ENCODE results near the gene RBM20. TPM values are rescaled to one million over a fixed set of nuclear protein-coding genes. Genes with fewer than 3 reads are reported as not detected.

Gene RBM20
- total RNA-seq, 1 experiment from 2014 or later, result 0.11 TPM

GRCh38 chr10:110777017-110777416, 132.9 kb downstream of the RBM20 start:
- ChIA-PET CTCF (no interaction called here), POLR2A (ENCODE audit: unreplicated experiment) (no interaction called here)
- no peaks in the 10 kb centered on the region for H3K9me3 ChIP-seq (ENCODE audit: insufficient read depth, low read depth)
- H3K4me2 ChIP-seq, result no peak overlapping the region
- no peaks in the 10 kb centered on the region for H3K27me3 ChIP-seq (ENCODE audit: insufficient read depth, low read depth)
- no peak for DNase-seq
- H3K27ac ChIP-seq, result no peak overlapping the region
- no peak overlapping the region for H2AFZ ChIP-seq
- H3K9me2 ChIP-seq (ENCODE audit: insufficient read depth), result no peaks in the 10 kb centered on the region
- TF ChIP-seq EZH2 (IDR thresholded peaks at IDR 0.05; ENCODE audit: low read depth), result no peak
- TF ChIP-seq CTCF (conservative IDR thresholded peaks at IDR 0.05), result no peak
- BruUV-seq (replicated peaks), result no TSS peak
- no peaks in the 10 kb centered on the region for H3K79me2 ChIP-seq (ENCODE audit: low read depth)
- H4K20me1 ChIP-seq (ENCODE audit: insufficient read depth), result no peaks in the 10 kb centered on the region
- no peak overlapping the region for H3K4me3 ChIP-seq
- peaks cover 23% of the 10 kb centered on the region for H3K4me1 ChIP-seq (replicated peaks; ENCODE audit: insufficient read depth)
- H3K36me3 ChIP-seq (ENCODE audit: low read depth), result no peaks in the 10 kb centered on the region
- H3F3A ChIP-seq (ENCODE audit: insufficient read depth, low read depth), result peaks cover 20% of the 10 kb centered on the region
- intact Hi-C loops (cut with micrococcal nuclease; ENCODE audit: unreplicated experiment), result no loop called here

DNA sequence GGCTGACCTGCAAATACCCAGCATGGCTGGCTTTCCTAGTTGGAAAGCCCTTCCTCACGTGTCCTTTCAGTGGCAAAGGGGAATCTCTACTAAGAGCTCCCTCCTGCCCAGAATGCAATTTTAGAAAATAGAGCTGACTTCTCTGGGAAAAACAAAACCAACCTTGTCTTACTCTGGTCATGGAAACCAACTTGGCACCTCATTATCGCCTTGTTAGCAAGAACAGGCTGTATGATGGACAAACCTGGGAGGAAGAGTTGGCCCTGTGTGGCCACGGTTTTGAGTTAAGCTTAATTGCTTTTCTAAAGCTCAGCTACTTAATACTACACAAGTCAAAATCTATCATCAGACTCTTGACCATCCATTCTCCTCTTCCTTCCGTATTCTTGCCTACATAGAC, 133.5 kb downstream of the RBM20 start:
- Histone ChIP-seq H3K27ac (no peak overlapping the region), H2AFZ (no peak overlapping the region), H3F3A (ENCODE audit: insufficient read depth, low read depth) (peaks cover 20% of the 10 kb centered on the region), H3K9me2 (ENCODE audit: insufficient read depth) (no peaks in the 10 kb centered on the region), H3K4me3 (no peak overlapping the region), H3K4me1 (replicated peaks; ENCODE audit: insufficient read depth) (peaks cover 23% of the 10 kb centered on the region), H3K9me3 (ENCODE audit: insufficient read depth, low read depth) (no peaks in the 10 kb centered on the region), H3K36me3 (ENCODE audit: low read depth) (no peaks in the 10 kb centered on the region), H3K27me3 (ENCODE audit: insufficient read depth, low read depth) (no peaks in the 10 kb centered on the region), H3K4me2 (no peak overlapping the region), H4K20me1 (ENCODE audit: insufficient read depth) (no peaks in the 10 kb centered on the region), H3K79me2 (ENCODE audit: low read depth) (no peaks in the 10 kb centered on the region)
- BruUV-seq (replicated peaks), result no TSS peak
- TF ChIP-seq EZH2 (IDR thresholded peaks at IDR 0.05; ENCODE audit: low read depth) (no peak), CTCF (conservative IDR thresholded peaks at IDR 0.05) (no peak)
- intact Hi-C loops (cut with micrococcal nuclease; ENCODE audit: unreplicated experiment), result no loop called here
- CTCF ChIA-PET, result no interaction called here
- no peak for DNase-seq
- POLR2A ChIA-PET (ENCODE audit: unreplicated experiment), result no interaction called here

DNA sequence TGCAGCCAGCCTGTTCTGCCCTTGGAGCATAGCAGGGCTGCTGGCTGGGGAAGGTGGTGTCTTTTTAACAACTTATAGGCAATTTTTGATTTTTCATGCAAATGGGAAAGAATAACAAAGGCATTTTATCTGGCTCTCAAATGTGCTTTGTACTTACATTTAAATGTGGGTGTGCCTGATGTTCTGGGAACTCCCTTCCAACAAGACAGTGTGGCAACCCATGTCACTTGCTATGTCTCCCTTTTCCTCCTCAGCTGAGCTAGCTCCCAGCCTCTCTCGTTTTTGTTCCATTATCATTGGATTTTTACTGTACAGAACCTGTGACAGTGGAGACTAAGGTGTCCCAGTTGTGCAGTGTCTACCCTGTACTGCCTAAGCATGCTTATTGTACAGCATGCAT, 134.1 kb downstream of the RBM20 start:
- Histone ChIP-seq H3K27me3 (ENCODE audit: insufficient read depth, low read depth) (no peaks in the 10 kb centered on the region), H3K27ac (no peak overlapping the region), H3K79me2 (ENCODE audit: low read depth) (no peaks in the 10 kb centered on the region), H3K4me3 (no peak overlapping the region), H2AFZ (no peak overlapping the region), H3K36me3 (ENCODE audit: low read depth) (no peaks in the 10 kb centered on the region), H3F3A (ENCODE audit: insufficient read depth, low read depth) (peaks cover 20% of the 10 kb centered on the region), H3K4me1 (replicated peaks; ENCODE audit: insufficient read depth) (peaks cover 23% of the 10 kb centered on the region), H3K9me3 (ENCODE audit: insufficient read depth, low read depth) (no peaks in the 10 kb centered on the region), H3K4me2 (no peak overlapping the region), H3K9me2 (ENCODE audit: insufficient read depth) (no peaks in the 10 kb centered on the region), H4K20me1 (ENCODE audit: insufficient read depth) (no peaks in the 10 kb centered on the region)
- intact Hi-C loops (cut with micrococcal nuclease; ENCODE audit: unreplicated experiment), result no loop called here
- no peak for TF ChIP-seq EZH2 (IDR thresholded peaks at IDR 0.05; ENCODE audit: low read depth)
- TF ChIP-seq CTCF (conservative IDR thresholded peaks at IDR 0.05), result no peak
- ChIA-PET CTCF (no interaction called here), POLR2A (ENCODE audit: unreplicated experiment) (no interaction called here)
- DNase-seq, result no peak
- BruUV-seq (replicated peaks), result no TSS peak

Measured in PC-9 (cell line).